ENCODE results near the gene TNFRSF25. TPM values are rescaled to one million over a fixed set of nuclear protein-coding genes. Genes with fewer than 3 reads are reported as not detected.

TNFRSF25 gene
- total RNA-seq, 4 donors from 2014 or later: 53.7 to 168 (median 75.7) TPM

- no peak for DNase-seq (ENCODE audit: low spot score in 2 of 2)
- intact Hi-C loops (cut with DNase I; ENCODE audit: low total_unique reads): no loop called here
- no peak for TF ChIP-seq POLR2A (IDR thresholded peaks at IDR 0.05)
- TF ChIP-seq CTCF (IDR thresholded peaks at IDR 0.05): no peak
- H3K4me3 ChIP-seq (ENCODE audit: low read depth, poor library complexity, severe bottlenecking): no peak overlapping the region
- 4 to 7% methylated on average over 31 to 35 of the region's 35 CpGs for WGBS, 2 donors
These were observed 41.9 kb downstream of the TNFRSF25 start for GRCh38 chr1:6424000-6424565.

- WGBS, 2 donors: 4 to 11% methylated on average over 20 to 24 of the region's 24 CpGs
- intact Hi-C loops (cut with DNase I; ENCODE audit: low total_unique reads): no loop called here
- DNase-seq (ENCODE audit: low spot score in 2 of 2): no peak
- TF ChIP-seq POLR2A (IDR thresholded peaks at IDR 0.05): no peak
- no peak overlapping the region for H3K4me3 ChIP-seq (ENCODE audit: low read depth, poor library complexity, severe bottlenecking)
These were observed 42.5 kb downstream of the TNFRSF25 start for GRCh38 chr1:6423321-6423999.

GRCh38 chr1:6421266-6421665, 44.7 kb downstream of the TNFRSF25 start:
- DNase-seq (ENCODE audit: low spot score in 2 of 2): no peak
- WGBS, 2 donors: 54 to 55% methylated on average over 4 of the region's 4 CpGs
- intact Hi-C loops (cut with DNase I; ENCODE audit: low total_unique reads): no loop called here
- H3K4me3 ChIP-seq (ENCODE audit: low read depth, poor library complexity, severe bottlenecking): no peak overlapping the region
- TF ChIP-seq POLR2A (IDR thresholded peaks at IDR 0.05) (no peak), CTCF (IDR thresholded peaks at IDR 0.05) (no peak)

- DNase-seq (ENCODE audit: low spot score in 2 of 2): no peak
- WGBS, 2 donors: 10 to 19% methylated on average over 14 to 35 of the region's 44 CpGs
- no peak for TF ChIP-seq CTCF (IDR thresholded peaks at IDR 0.05)
- TF ChIP-seq POLR2A (IDR thresholded peaks at IDR 0.05): no peak
- no peak overlapping the region for H3K4me3 ChIP-seq (ENCODE audit: low read depth, poor library complexity, severe bottlenecking)
- intact Hi-C loops (cut with DNase I; ENCODE audit: low total_unique reads): no loop called here
These were observed 45.4 kb downstream of the TNFRSF25 start for GRCh38 chr1:6420454-6421042.

GRCh38 chr1:6419804-6420453, 46.0 kb downstream of the TNFRSF25 start, which contains the start of gene HES2:
TSS of gene HES2 (minus strand) at chr1:6419919. CDS start at chr1:6419820, 99 bp downstream.
- intact Hi-C loops (cut with DNase I; ENCODE audit: low total_unique reads): no loop called here
- DNase-seq (ENCODE audit: low spot score in 2 of 2): no peak
- peak within 1 kb of the TSS; percentile 27 for H3K4me3 ChIP-seq (ENCODE audit: low read depth, poor library complexity, severe bottlenecking)
- TF ChIP-seq POLR2A (IDR thresholded peaks at IDR 0.05) (no peak), CTCF (IDR thresholded peaks at IDR 0.05) (no peak)
- 0 to 4% methylated on average over 6 to 31 of the region's 62 CpGs for WGBS, 2 donors

- intact Hi-C loops (cut with DNase I; ENCODE audit: low total_unique reads): no loop called here
- TF ChIP-seq POLR2A (IDR thresholded peaks at IDR 0.05) (no peak), CTCF (IDR thresholded peaks at IDR 0.05) (no peak)
- peak overlapping the region; percentile 27 for H3K4me3 ChIP-seq (ENCODE audit: low read depth, poor library complexity, severe bottlenecking)
- DNase-seq (ENCODE audit: low spot score in 2 of 2): no peak
- 2% methylated on average over 11 to 25 of the region's 48 CpGs for WGBS, 2 donors
These were observed 46.6 kb downstream of the TNFRSF25 start for GRCh38 chr1:6419397-6419803.
